ENCODE measurements around the gene WFDC6.
A peak's percentile ranks its signal among the peaks of the same experiment; 100 is the strongest.
"Not testable (repeated sequence)": the region's sequence is repeated elsewhere in the genome, so short reads cannot be mapped to it uniquely, and the experiment has no call there.

Gene WFDC6

GRCh38 chr20:45539382-45539781 is at the start of gene WFDC6:
TSS of gene WFDC6 (minus strand) at chr20:45539482. CDS start at chr20:45539407, 75 bp downstream.
- DNase-seq: no peak

- no peak for DNase-seq
Observed at GRCh38 chr20:45588800-45589199, 49.5 kb upstream of the WFDC6 start.

GRCh38 chr20:45585986-45586385 is 46.7 kb upstream of the WFDC6 start:
- not testable (repeated sequence) for DNase-seq

- not testable (repeated sequence) for DNase-seq
Observed at GRCh38 chr20:45584294-45584693, 45.0 kb upstream of the WFDC6 start.

- DNase-seq: no peak
Observed at GRCh38 chr20:45583502-45583901, 44.2 kb upstream of the WFDC6 start.

- no peak for DNase-seq
Observed at GRCh38 chr20:45581702-45582101, 42.4 kb upstream of the WFDC6 start.

- no peak for DNase-seq
Observed at GRCh38 chr20:45579184-45579583, 39.9 kb upstream of the WFDC6 start, which contains the start of gene WFDC8. TSS of gene WFDC8 (minus strand) at chr20:45579284. CDS start at chr20:45579247, 37 bp downstream.

- DNase-seq: no peak
Observed at GRCh38 chr20:45578231-45578630, 38.9 kb upstream of the WFDC6 start.

GRCh38 chr20:45576995-45577394 is 37.7 kb upstream of the WFDC6 start:
- no peak for DNase-seq

GRCh38 chr20:45575931-45576330 is 36.6 kb upstream of the WFDC6 start:
- DNase-seq: no peak

- not testable (repeated sequence) for DNase-seq
Observed at GRCh38 chr20:45569650-45570049, 30.4 kb upstream of the WFDC6 start.

GRCh38 chr20:45564760-45565276 is 25.5 kb upstream of the WFDC6 start:
- DNase-seq: no peak

- no peak for DNase-seq
Observed at GRCh38 chr20:45555198-45555597, 15.9 kb upstream of the WFDC6 start.

GRCh38 chr20:45552456-45552855 is 13.2 kb upstream of the WFDC6 start:
- no peak for DNase-seq

GRCh38 chr20:45550765-45551164 is 11.5 kb upstream of the WFDC6 start:
- DNase-seq: no peak

- no peak for DNase-seq
Observed at GRCh38 chr20:45548410-45548809, 9.1 kb upstream of the WFDC6 start.

- no peak for DNase-seq
Observed at GRCh38 chr20:45547206-45547770, 8.0 kb upstream of the WFDC6 start, which contains the start of gene EPPIN. TSS of gene EPPIN (minus strand) at chr20:45547401. CDS start at chr20:45547357, 44 bp downstream.

GRCh38 chr20:45545754-45546453 is 6.6 kb upstream of the WFDC6 start:
- DNase-seq: peak; percentile 17

GRCh38 chr20:45545351-45545750 is 6.1 kb upstream of the WFDC6 start:
- no peak for DNase-seq

GRCh38 chr20:45538209-45538799 is 978 bp downstream of the WFDC6 start:
- DNase-seq: no peak

- DNase-seq: no peak
Observed at GRCh38 chr20:45527294-45527693, 12.0 kb downstream of the WFDC6 start.

GRCh38 chr20:45523821-45524220 is 15.5 kb downstream of the WFDC6 start:
- DNase-seq: no peak

GRCh38 chr20:45518282-45518681 is 21.0 kb downstream of the WFDC6 start:
- DNase-seq: no peak

Data from fibroblast of skin of right quadriceps (primary cell).